Measurements from ENCODE around the gene TSNAXIP1.

DNA sequence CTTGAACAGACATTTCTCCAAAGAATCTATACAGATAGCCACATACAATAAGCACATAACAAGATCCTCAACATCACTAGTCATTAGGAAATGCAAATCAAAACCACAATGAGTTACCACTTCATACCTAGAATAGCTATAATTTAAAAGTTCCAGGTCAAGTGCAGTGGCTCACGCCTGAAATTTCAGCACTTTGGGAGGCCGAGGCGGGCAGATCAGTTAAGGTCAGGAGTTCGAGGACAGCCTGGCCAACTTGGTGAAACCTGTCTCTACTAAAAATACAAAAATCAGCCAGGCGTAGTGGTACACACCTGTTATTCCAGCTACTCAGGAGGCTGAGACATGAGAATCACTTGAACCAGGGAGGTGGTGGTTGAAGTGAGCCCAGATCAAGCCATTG, 20.2 kb upstream of the TSNAXIP1 start:
- TF ChIP-seq ZNF174 (tag by site-specific recombination; IDR thresholded peaks at IDR 0.05) (no peak), ZNF530 (tag by site-specific recombination; IDR thresholded peaks at IDR 0.05; ENCODE audit: low read depth) (no peak), ZEB2 (tag by site-specific recombination; IDR thresholded peaks at IDR 0.05) (no peak), TCF7L2 (IDR thresholded peaks at IDR 0.05; ENCODE audit: borderline replicate concordance, low read depth, low read length) (no peak), ZNF121 (tag by site-specific recombination; IDR thresholded peaks at IDR 0.05) (no peak), ZNF549 (tag by site-specific recombination; IDR thresholded peaks at IDR 0.05) (no peak), ZFP3 (tag by site-specific recombination; IDR thresholded peaks at IDR 0.05; ENCODE audit: low read depth) (no peak)
- TF ChIP-seq, protein P1, sequence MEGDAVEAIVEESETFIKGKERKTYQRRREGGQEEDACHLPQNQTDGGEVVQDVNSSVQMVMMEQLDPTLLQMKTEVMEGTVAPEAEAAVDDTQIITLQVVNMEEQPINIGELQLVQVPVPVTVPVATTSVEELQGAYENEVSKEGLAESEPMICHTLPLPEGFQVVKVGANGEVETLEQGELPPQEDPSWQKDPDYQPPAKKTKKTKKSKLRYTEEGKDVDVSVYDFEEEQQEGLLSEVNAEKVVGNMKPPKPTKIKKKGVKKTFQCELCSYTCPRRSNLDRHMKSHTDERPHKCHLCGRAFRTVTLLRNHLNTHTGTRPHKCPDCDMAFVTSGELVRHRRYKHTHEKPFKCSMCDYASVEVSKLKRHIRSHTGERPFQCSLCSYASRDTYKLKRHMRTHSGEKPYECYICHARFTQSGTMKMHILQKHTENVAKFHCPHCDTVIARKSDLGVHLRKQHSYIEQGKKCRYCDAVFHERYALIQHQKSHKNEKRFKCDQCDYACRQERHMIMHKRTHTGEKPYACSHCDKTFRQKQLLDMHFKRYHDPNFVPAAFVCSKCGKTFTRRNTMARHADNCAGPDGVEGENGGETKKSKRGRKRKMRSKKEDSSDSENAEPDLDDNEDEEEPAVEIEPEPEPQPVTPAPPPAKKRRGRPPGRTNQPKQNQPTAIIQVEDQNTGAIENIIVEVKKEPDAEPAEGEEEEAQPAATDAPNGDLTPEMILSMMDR (tag by site-specific recombination; IDR thresholded peaks at IDR 0.05), result no peak

Measured in HEK293 (cell line).